GM21423 (cell line): ENCODE measurements around the gene B3GNT9.

Source experiments
- ATAC-seq: cut with Tn5 transposase; IDR thresholded peaks from one replicate; pipeline ENCODE4 v1.9.1; 2021; ENCODE audit warnings: mild to moderate bottlenecking, moderate library complexity; ENCODE audit not compliant: unreplicated experiment

The B3GNT9 gene

DNA sequence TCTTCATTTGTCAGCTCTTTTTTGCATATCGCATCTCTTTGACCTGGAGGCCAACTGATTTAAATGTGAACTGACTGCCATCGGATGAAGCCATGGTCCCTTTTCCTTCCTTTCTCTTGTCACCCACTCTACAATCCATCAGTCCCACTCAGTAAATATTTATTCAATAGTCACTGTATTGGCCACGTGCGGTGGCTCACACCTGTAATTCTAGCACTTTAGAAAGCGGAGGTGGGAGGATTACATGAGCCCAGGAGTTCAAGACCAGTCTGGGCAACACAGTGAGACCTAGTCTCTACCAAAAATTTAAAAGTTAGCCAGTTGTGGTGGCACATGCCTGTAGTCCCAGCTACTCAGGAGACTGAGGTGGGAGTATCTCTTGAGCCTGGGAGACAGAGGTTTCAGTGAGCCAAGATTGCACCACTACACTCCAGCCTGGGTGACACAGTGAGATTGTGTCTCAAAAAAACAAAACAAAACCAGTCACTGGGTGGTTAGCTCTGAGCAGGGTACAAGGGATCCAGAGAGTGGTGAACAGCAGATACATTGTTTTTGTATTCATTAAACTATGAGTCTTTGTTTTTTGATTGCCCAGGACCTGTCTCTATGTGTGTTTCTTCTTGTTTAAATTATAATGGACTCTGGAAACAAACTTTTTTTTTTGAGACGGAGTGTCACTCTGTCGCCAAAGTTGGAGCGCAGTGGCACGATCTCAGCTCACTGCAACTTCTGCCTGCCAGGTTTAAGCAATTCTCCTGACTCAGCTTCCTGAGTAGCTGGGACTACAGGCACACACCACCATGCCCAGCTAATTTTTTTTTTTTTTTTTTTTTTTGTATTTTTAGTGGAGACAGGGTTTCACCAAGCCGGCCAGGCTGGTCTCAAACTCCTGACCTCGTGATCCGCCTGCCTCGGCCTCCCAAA lies 34.1 kb downstream of the B3GNT9 start:
- ATAC-seq: no peak

DNA sequence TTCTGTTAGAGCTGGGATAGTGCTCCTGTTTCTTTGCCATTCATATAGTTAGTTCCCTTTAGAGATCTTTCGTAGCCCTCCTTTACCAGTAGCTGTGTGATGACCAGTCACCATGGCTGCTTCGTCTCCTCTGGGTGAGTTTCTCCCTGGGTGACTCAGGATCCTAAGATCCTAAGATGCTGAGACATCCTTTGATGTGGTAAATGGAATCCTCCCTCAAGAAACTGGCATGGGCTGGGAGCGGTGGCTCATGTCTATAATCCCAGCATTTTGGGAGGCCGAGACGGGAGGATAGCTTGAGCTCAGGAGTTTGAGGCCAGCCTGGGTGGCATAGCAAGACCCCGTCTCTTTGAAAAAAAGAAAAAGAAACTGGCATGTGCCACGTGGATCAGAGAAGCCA lies 35.2 kb downstream of the B3GNT9 start:
- ATAC-seq: no peak

DNA sequence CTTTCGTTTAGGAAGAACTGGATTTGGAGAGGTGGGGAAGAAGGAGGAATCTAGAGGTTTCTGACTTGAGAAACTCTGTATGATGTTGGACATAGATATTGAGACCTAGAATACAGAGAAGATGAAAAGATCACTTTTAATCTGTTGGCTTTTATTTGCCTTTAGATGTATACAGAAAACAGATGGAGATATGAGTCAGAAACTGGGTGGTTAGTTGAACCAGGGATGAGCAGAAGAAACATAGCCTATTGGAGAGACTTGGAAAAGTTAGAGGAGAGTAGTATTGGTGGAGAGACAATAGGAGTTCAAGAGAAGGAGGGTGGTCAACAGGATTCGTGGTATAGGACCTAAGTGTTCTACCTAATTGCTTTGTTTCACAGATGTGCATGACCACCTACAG lies 36.0 kb downstream of the B3GNT9 start:
- no peak for ATAC-seq

DNA sequence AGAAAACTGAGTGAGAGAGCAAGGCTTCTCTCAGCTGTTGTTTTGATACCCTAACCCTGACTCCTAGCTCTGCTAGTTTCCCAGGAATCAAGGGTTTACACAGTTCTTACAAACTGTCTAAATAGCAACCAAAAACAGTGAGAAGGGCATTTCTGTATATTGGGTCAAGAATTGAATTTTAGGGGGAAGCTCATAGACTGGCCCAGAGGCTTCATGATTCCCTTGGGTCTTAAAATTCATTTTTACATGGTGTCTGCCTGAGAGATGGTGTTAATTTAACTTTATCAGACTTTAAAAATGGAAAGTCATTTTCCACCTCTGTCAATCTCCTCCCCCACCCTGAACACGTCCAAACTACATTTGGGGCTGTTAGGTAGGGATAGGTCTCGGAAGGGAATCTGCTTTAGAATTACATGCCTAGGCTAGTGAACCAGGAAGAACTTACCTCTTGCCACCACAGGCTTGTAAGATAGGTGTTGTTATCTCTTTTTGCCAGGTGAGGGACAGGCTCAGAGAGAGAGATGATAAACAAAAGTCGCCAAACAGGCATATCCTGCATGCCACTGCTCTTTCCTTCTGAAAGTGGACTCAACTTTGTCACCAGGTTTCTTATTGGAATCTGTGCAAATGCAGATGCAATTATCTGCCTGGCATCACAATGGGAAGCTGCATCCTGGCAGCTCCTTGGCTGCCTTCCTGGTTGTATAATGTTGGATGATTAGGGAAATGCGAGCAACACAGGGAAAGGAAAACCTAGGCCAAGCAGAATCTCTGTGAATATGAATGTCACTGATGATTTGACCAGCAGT lies 38.0 kb downstream of the B3GNT9 start:
- ATAC-seq: no peak

DNA sequence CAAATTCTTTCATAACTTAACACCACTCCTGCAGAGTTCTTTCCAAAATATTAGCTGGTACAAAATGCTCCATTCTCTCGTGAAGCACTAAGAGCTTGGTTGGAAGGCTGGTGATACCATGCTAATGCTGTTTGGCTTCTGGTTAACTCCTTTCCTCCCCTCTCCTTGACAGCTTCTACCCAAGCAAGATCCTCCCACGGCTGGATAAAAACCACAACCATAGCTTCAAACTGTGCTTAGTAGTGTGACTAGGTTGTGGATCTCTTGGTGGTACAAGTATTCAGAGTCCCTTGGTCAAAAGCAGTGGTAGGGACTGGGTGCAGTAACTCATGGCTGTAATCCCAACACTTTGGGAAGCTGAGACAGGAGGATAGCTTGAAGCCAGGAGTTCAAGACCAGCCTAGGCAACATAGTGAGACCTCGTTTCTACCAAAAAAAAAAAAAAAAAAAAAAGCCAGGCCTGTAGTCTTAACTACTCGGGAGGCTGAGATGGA lies 38.8 kb downstream of the B3GNT9 start:
- ATAC-seq: no peak

DNA sequence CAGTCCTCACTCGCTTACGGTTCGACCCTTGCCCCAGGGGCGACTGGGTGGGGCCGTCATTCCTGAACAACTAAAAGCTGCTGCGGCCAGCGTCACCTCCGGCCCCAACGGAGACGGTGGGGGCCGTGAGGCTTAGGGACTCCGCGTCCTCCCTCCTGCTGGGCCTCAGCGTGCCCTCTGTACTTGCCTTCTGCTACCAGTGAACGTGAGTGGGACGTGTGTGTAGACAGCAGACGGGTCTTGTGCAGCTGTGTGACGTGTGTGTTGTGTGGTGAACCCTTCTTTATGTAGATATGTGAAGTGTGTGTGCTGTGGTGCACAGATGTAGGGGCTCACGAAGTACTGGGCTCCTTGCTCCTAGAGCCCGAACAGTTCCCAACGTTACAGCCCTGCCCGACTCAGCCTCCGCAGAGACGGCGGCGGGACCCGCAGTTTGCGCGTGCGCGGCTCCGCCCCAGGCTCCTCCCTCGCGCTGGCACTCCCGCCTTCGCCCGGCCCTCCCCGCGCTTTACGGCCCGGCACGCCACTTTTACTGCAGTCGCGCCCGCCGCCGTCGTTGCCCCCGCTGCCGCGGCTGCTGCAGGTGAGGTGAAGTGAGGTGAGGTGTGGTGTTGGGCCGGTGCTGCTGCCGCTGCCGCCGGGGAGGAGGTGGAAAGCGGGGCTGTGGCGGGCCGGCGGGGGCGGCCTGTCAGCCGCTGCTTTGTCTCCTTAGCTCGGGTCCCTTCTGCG lies 41.2 kb downstream of the B3GNT9 start, which contains the start of gene PHAF1:
TSS of gene PHAF1 (plus strand) at position 535 of the 729 bp plus-strand sequence. CDS start 235 bp downstream, outside the sequence.
- peak; percentile 76 for ATAC-seq

DNA sequence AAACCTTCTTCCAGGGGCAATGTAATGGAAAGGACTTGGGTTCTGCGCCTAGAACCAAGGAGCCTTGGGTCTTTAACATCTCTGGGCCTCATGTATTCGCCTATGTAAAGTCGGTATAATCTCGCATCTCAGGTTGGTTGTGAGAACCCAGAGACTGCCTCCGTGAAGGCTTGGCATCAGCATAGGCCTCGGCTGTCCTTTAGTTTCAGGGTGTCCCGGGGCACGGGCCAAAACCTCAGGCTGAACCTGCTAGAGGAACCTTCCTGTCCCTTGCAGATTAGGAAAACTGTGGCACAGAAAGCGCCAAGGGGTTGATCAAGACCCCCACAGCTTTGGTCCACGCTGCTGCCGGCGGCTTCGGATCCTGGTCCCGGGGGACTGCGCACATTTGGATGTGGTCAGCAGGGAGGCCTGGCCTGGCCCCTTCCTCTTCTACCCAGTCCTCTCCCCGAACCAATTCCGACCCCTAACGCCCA lies 41.8 kb downstream of the B3GNT9 start:
- ATAC-seq: no peak

DNA sequence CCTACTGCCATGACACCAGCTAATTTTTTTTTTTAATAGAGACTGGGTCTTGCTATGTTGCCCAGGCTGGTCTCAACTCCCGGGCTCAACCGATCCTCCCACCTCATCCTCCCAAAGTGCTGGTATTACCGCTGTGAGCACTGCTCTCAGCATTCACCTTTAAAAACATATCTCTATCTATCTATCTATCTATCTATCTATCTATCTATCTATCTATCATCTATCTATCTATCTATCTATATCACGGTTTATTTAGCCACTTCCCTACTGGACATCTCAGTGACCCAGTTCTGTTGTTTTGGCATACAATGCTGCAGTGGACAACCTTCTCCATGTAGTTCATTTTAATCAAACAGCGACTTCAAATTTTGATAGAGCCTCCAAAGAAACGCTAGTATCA lies 42.3 kb downstream of the B3GNT9 start:
- ATAC-seq: no peak

DNA sequence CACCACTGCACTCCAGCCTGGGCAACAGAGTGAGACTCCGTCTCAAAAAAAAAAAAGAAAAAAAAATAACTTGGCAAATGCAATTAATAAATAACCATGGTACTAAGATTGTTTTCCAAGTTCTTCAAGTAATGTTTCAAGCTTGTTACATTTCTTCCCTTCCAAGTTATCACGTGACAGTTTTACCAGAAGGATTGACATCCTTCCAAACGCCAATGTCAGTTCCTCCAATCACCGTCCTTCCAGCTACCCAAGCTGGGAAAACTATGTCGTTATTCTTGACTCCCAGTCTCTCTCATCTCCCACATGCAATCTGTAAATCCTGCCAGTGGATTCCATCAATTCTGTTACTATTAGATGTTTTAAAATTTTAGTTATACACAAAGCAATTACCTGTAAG lies 44.9 kb downstream of the B3GNT9 start:
- ATAC-seq: no peak

DNA sequence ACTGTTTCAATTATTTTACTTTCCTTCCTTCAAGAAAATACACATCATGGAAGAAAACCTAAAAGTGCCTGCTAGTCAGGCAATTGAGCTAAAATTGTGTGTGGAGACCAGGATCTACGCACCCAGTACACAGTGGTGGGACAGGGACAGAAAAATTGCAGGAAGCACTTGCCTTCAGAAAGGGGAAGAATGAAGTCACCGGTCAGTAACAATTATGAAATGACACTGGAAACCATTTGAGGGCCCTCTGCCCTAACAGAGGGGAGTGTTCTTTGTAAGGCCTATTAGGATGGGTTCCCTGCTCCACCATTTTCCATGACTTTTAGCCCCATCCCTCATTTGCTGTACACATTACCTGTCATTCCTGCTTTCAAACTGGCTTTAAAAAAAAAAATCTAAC lies 45.6 kb downstream of the B3GNT9 start:
- no peak for ATAC-seq

DNA sequence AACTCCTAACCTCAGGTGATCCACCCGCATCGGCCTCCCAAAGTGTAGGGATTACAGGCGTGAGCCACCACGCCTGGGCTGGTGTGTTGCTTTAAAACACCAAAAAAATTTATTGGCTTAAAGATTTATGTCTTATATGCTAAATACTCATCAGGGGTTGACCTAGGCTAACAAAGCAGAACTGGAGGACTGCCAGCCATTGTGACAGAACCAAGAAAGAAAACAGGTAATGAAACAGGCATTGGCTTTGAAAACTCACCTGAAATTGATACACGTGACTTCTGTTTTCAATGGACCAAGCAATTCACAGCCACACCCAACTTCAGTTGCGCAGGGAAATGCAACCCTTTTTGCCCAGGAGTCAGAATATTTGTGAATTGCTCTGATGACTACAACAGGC lies 46.0 kb downstream of the B3GNT9 start:
- ATAC-seq: no peak

DNA sequence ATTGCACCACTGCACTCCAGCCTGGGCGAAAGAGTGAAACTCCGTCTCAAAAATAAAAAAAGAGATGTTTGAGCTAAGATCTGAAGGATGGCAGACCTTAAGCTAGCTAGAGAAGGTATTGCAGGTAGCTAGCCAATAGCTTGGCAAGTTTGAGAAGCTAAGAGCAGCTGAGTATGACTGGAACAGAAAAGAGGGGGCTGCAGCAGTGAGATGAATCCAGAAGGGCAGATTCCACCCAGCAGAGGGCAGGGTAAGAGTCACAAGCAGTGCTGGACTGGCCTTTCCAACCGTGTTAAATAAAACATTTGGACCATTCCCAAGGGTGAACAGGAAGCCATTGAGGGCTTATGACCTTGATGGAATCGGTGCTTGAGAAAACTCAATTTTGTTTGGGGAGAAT lies 46.7 kb downstream of the B3GNT9 start:
- no peak for ATAC-seq

DNA sequence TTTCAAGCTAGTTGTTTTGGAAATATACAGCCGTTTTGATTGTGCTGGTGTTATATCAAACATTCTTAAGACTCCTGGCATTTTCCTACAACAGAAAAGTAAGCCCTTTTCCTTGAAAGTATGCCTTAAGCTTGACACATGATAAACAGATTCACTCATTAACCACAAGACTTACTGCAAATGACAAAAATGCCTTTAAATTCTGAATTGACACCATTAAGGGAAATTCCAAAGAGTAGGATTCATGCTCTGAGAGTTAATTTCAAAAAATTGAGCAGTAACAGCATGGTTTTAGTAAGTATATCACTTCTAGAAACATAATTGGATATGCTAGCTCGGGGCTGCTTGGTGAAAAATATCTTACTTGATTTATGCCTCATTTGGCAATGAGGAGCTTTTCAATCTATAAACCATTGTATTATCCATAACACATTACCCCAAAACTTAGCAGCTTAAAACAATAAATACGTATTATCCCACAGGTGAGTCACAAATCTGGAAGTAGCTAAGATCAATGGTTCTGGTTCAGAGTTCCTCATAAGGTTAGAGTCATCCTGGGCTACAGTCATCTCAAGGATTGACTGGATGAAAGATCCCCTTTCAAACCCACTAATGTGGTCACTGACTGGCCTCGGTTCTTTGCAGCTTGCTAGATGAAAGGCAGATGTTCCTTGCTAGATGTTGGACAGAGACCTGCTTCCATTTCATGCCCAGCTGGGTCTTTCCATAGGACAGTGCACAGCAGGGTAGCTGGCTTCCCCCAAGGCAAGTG lies 49.3 kb downstream of the B3GNT9 start:
- no peak for ATAC-seq

DNA sequence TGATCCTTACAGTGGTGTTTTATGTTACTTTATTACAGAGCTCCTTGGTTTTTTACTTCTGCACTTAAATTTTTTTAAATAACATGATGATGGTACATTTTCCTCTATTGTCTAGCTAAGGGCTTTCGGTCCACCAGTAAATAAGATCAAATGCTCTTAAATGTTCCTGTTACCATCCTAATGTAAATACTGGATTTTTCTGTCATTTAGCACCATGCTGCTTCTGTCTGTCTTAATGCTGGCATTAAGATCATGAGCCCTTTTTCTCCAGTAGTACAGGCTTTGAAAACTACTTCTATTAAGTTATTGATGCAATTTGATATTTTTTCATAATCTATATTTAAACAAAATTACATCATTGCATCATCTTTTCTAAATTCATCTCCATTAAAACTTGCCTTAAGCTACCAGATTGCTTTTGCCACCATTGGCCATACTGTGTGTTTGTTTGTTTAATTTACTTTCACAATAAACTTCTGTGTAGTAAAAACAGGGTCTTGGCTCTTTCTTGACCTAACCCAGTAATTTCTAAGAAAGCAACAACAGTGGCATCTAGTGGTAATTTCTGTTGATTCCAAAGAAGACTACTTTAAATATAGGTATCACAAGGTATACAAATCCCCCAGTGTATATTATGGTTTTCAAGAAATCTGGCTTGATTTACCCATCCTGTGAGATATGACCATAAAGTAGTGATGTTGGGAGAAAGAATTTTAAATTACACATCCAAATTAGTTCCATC lies 50.1 kb downstream of the B3GNT9 start:
- ATAC-seq: no peak

DNA sequence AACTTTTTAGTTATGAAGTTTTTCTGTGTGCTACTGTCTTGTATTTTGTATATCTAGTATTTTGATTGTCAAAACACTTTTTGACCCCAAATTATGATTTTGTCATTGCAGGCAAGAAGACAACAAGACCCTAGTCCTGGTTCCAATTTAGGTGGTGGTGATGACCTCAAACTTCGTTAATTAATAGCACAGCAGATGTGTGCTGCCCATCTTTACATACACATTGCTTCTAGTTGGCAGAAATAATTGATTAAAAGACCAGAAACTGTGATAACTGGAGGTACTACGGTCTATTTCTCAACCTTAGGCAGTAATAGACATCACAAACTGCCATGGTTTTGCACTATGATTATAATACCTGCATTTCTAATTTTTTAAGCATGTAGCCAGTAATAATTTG lies 52.2 kb downstream of the B3GNT9 start:
- ATAC-seq: no peak
